ENCODE results near the gene CSTF1.

- TF ChIP-seq GLIS3 (CRISPR knock-in tag; IDR thresholded peaks at IDR 0.05) = no peak
- no peak for TF ChIP-seq PATZ1 (CRISPR knock-in tag; IDR thresholded peaks at IDR 0.05; ENCODE audit: borderline replicate concordance)
- TF ChIP-seq SNAI2 (CRISPR knock-in tag; IDR thresholded peaks at IDR 0.05) = no peak
- TF ChIP-seq, protein P1, sequence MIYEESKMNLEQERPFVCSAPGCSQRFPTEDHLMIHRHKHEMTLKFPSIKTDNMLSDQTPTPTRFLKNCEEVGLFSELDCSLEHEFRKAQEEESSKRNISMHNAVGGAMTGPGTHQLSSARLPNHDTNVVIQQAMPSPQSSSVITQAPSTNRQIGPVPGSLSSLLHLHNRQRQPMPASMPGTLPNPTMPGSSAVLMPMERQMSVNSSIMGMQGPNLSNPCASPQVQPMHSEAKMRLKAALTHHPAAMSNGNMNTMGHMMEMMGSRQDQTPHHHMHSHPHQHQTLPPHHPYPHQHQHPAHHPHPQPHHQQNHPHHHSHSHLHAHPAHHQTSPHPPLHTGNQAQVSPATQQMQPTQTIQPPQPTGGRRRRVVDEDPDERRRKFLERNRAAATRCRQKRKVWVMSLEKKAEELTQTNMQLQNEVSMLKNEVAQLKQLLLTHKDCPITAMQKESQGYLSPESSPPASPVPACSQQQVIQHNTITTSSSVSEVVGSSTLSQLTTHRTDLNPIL (CRISPR knock-in tag; IDR thresholded peaks at IDR 0.05; ENCODE audit: low read depth) = no peak
- TF ChIP-seq RARB (CRISPR knock-in tag; IDR thresholded peaks at IDR 0.05) = no peak
- TF ChIP-seq ZFP3 (CRISPR knock-in tag; IDR thresholded peaks at IDR 0.05) = no peak
- no peak for TF ChIP-seq BACH2 (CRISPR knock-in tag; IDR thresholded peaks at IDR 0.05; ENCODE audit: borderline replicate concordance)
- no peak for TF ChIP-seq ARNTL (CRISPR knock-in tag; IDR thresholded peaks at IDR 0.05; ENCODE audit: borderline replicate concordance, low read depth)
- no peak for TF ChIP-seq ZNF70 (CRISPR knock-in tag; IDR thresholded peaks at IDR 0.05)
These were observed 29.5 kb upstream of the CSTF1 start for GRCh38 chr20:56362833-56363413.
